Erythroblast (primary cell): ENCODE results near the gene RALGPS2.

Experiments
- DNase-seq, 2 experiments: peaks; one replicate each; lab custom pipeline; 2025; lab: John Stamatoyannopoulos, UW
- GATA1 ChIP-seq: IDR thresholded peaks from 2 replicates; pipeline ENCODE4 v1.6.1; 2011; ENCODE audit warnings: low read depth, mild to moderate bottlenecking, control low read depth, low read length, moderate library complexity
- POLR2A ChIP-seq: IDR thresholded peaks from 2 replicates; pipeline ENCODE4 v1.6.1; 2011; ENCODE audit warnings: mild to moderate bottlenecking, low read length

The RALGPS2 gene

DNA sequence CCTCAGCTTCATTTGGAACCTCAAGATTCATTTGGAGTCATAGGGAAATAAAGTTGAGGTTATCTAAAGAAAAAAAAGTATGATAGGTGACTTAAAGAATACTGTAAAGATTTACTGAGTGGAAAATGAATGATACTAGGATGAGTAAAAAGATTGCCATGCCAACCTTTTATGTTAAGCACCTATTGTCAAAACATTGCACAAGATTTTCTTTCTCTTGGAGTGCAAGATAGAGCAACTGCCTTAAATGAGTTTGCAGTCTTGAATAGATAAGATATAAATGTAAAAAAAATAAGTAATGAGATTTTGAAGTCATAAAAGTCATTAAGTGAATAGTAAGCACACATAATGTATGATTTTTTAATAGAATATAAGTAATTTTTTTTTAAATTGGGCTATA, 150.9 kb downstream of the RALGPS2 start:
- DNase-seq, result peak in 1 of 2 experiments; percentile 3
- no peak for TF ChIP-seq GATA1
- TF ChIP-seq POLR2A, result no peak

DNA sequence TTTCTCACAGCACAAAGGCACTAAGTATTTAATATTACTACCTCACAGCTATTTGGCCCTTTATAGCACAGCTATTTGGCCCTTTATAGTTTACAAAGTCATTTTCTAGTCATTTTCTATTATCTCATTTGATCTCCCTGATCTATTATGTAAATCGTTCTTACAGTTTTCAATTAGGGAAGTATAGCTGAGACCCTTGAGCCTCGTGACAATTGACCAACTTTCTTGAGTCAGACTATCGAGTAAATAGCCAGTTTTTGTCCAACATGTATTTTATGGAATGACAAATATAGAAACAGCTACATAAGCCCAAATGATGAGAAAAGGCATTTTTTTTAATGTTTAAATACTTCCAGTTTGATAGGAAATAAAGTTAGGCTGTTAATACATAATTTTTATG, 152.9 kb downstream of the RALGPS2 start:
- TF ChIP-seq GATA1 (no peak), POLR2A (no peak)
- peak in 1 of 2 experiments; percentile 5 for DNase-seq

- no peak for DNase-seq
- TF ChIP-seq GATA1 (no peak), POLR2A (no peak)
Observed at GRCh38 chr1:178881950-178882349, 156.9 kb downstream of the RALGPS2 start.

- TF ChIP-seq POLR2A, result no peak
- no peak for TF ChIP-seq GATA1
- DNase-seq, result no peak
Observed at GRCh38 chr1:178885869-178886268, 160.8 kb downstream of the RALGPS2 start.

- TF ChIP-seq POLR2A (no peak), GATA1 (no peak)
- peak in 1 of 2 experiments; percentile 12 for DNase-seq
Observed at GRCh38 chr1:178886551-178886950, 161.5 kb downstream of the RALGPS2 start.

DNA sequence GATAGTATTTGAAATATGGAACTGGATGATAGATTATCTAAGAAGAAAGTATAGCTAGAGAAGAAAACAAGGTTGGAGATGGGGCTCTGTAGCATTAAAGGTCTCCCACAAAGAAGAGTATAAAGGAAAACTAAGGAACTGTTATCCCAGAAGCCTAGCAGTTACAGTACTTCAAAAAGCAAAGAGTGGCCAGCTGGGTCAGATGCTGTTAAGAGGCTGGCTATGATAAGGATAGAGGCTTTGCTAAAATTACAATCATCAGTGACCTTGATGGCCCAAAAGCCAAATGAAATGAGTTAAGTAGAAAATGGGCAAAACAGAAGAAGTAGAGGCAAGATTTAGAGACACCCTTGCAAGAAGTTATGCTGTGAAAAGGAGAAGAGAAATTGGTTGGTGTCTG, 170.9 kb downstream of the RALGPS2 start:
- TF ChIP-seq GATA1, result no peak
- peak in 1 of 2 experiments; percentile 3 for DNase-seq

DNA sequence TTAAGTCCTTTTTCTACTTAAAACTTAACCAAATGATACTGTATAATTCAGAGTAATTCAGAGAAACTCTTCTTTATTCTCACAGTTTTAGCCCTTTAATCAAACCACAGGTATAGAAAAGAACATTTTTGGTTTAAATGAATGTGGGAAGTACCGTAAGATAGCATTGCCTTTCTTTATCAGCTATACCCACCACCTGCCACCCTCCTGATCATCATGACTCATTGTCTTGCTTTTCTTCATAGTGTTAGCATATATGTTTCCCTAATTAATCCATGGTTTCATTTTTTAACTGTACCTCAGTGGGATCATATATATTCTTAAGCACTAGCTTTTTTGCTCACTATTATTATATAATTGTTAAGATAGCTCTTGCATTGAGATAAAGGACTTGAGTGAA, 173.4 kb downstream of the RALGPS2 start:
- TF ChIP-seq GATA1, result no peak
- no peak for TF ChIP-seq POLR2A
- no peak for DNase-seq

- TF ChIP-seq POLR2A, result no peak
- no peak for TF ChIP-seq GATA1
- no peak for DNase-seq
Observed at GRCh38 chr1:178899402-178899801, 174.4 kb downstream of the RALGPS2 start.

GRCh38 chr1:178901482-178902125, 176.6 kb downstream of the RALGPS2 start:
- TF ChIP-seq POLR2A (no peak), GATA1 (no peak)
- no peak for DNase-seq

GRCh38 chr1:178908358-178908757, 183.3 kb downstream of the RALGPS2 start:
- TF ChIP-seq POLR2A (no peak), GATA1 (no peak)
- no peak for DNase-seq

DNA sequence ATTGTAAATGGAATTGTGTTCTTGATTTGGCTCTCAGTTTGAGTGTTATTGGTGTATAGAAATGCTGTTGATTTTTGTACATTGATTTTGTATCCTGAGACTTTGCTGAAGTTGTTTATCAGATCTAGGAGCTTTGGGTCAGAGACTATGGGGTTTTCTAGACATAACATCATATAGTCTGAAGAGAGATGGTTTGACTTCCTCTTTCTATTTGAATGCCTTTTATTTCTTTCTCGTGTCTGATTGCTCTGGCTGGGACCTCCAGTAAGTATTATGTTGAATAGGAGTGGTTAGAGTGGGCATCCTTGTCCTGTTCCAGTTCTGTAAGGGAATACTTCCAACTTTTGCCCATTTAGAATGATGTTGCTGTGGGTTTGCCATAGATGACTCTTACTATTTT, 185.0 kb downstream of the RALGPS2 start:
- no peak for DNase-seq

GRCh38 chr1:178912597-178912996, 187.6 kb downstream of the RALGPS2 start:
- TF ChIP-seq GATA1 (no peak), POLR2A (no peak)
- DNase-seq, result no peak

More for the DNA sequence above, 185.0 kb downstream of the RALGPS2 start:
- TF ChIP-seq POLR2A (no peak), GATA1 (no peak)

DNA sequence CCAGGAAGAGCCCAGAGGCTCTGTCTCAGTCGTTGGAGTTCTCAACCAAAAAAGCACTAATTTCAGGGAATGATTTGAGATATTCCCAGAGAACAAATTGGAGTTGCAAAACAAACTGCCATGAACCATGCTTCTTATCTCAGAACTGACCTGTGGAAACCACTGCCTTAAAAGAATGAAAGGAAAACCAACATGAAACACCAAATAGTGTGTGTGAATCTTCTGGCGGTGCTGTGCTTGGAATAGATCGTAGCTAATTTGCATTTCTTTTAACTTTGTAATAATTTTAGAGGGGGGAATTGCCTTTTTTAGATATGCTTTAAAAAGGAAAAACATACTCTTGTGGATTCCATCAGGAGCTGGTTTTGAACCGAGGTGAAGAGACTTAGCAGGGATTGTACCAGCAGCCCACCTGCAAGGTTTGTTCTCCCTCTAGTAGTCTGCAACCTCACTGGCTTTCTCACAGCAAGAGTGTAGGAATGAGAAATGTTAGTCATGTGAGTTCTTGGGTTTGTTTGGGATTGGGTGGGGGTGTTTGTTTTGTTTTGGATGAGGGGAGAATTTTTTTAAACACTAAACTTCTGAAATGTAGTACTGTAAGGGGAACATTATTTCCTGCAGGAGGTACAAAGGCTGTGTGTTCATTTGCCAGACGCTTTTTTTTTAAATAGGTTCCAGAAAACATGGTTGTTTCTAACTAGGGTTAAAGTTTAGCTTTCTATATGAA, 191.6 kb downstream of the RALGPS2 start:
- TF ChIP-seq GATA1 (no peak), POLR2A (no peak)
- no peak for DNase-seq

GRCh38 chr1:178918308-178918707, 193.3 kb downstream of the RALGPS2 start:
- DNase-seq, result no peak
- TF ChIP-seq GATA1, result no peak
- TF ChIP-seq POLR2A, result no peak
